Activated CD8-positive, alpha-beta T cell treated with anti-CD3 and anti-CD28 coated beads for 36 hours (primary cell): ENCODE data around the gene KLHL26. TPM values are rescaled to one million over a fixed set of nuclear protein-coding genes. Genes with fewer than 3 reads are reported as not detected.
A peak's percentile ranks its signal among the peaks of the same experiment; 100 is the strongest.

Source experiments
- ATAC-seq: fragments of 200-7000 bp; cut with Tn5 transposase; one replicate; pipeline ENCODE4 v1.10.0; 2021; ENCODE audit warnings: mild to moderate bottlenecking, moderate library complexity
- CTCF ChIA-PET: fragments of 350-600 bp; sonication (Branson Sonifier 250); formaldehyde crosslinking; loops from one replicate; lab custom pipeline; 2021; ENCODE audit warnings: antibody characterized with exemption; lab: Charles Lee
- POLR2A ChIA-PET: fragments of 350-600 bp; sonication (Branson Sonifier 250); formaldehyde crosslinking; loops from one replicate; lab custom pipeline; 2021; ENCODE audit warnings: antibody characterized with exemption; lab: Charles Lee
- DNase-seq: peaks from one replicate; pipeline ENCODE4 v3.0.0-alpha.2; 2020
- H3K27ac Mint-ChIP-seq: one replicate; pipeline ENCODE4 v1.8.0; 2021; ENCODE audit warnings: mild to moderate bottlenecking, mixed read lengths
- H3K27me3 Mint-ChIP-seq: one replicate; pipeline ENCODE4 v1.8.0; 2021; ENCODE audit warnings: mixed read lengths
- H3K36me3 Mint-ChIP-seq: one replicate; pipeline ENCODE4 v1.8.0; 2021; ENCODE audit warnings: low read depth, mixed read lengths
- H3K4me1 Mint-ChIP-seq: one replicate; pipeline ENCODE4 v1.8.0; 2021; ENCODE audit warnings: low read depth, mixed read lengths
- H3K4me3 Mint-ChIP-seq: one replicate; pipeline ENCODE4 v1.8.0; 2021; ENCODE audit warnings: mild to moderate bottlenecking, moderate library complexity, mixed read lengths
- H3K9me3 Mint-ChIP-seq: one replicate; pipeline ENCODE4 v1.8.0; 2021; ENCODE audit warnings: mixed read lengths
- CTCF ChIP-seq: fragments of 200-600 bp; IDR thresholded peaks from one replicate; pipeline ENCODE4 v1.8.0; 2022; ENCODE audit warnings: antibody characterized with exemption, mild to moderate bottlenecking
- intact Hi-C: fragments of 100-400 bp; cut with micrococcal nuclease; formaldehyde crosslinking; loops from one replicate; pipeline ENCODE4 v1.10.0; 2022
- total RNA-seq, 2 experiments: library from RNA; stranded (reverse); gene quantifications; one replicate each; pipeline ENCODE4 v1.2.3, GENCODE V29; 2021

KLHL26 gene
- total RNA-seq, 2 experiments from 2014 or later: 10.3 to 10.8 TPM

GRCh38 chr19:18593367-18594095 is 43.3 kb upstream of the KLHL26 start:
- no peak overlapping the region for H3K27ac Mint-ChIP-seq
- TF ChIP-seq CTCF: no peak

GRCh38 chr19:18594096-18594823 is 42.6 kb upstream of the KLHL26 start:
- TF ChIP-seq CTCF: peak; percentile 93
- DNase-seq (peak; percentile 79), ATAC-seq (peak; percentile 80)
- Mint-ChIP-seq H3K4me3 (peak overlapping the region; percentile 67), H3K27ac (peak overlapping the region; percentile 41), H3K36me3 (peaks cover 14% of the 10 kb centered on the region), H3K27me3 (peaks cover 3% of the 10 kb centered on the region), H3K4me1 (peaks cover 31% of the 10 kb centered on the region), H3K9me3 (no peaks in the 10 kb centered on the region)
- intact Hi-C loops: loop anchor here (10.0 kb wide), 1 partner anchor 251 kb away; no protein-coding TSS in a partner anchor
- ChIA-PET POLR2A (interaction anchor here (0.8 to 2.6 kb wide), 6 partner anchors 10 to 51 kb away, joined by 3 to 11 read pairs (median 4); partner anchors contain the start of genes FKBP8, TMEM59L and UBA52), CTCF (interaction anchor here (0.7 to 3.7 kb wide), 21 partner anchors 9 to 278 kb away, joined by 3 to 28 read pairs (median 4); partner anchors contain the start of genes CRTC1, ELL, FKBP8 and TMEM59L)

More at GRCh38 chr19:18593367-18594095, 43.3 kb upstream of the KLHL26 start:
- Mint-ChIP-seq H3K9me3 (no peaks in the 10 kb centered on the region), H3K27me3 (peaks cover 3% of the 10 kb centered on the region), H3K36me3 (peaks cover 14% of the 10 kb centered on the region), H3K4me1 (peaks cover 31% of the 10 kb centered on the region), H3K4me3 (peak overlapping the region; percentile 67)
- DNase-seq: peak; percentile 60
- ChIA-PET POLR2A (interaction anchor here (0.8 to 2.6 kb wide), 5 partner anchors 17 to 166 kb away, joined by 3 to 11 read pairs (median 4); partner anchors contain the start of genes FKBP8, TMEM59L and UBA52), CTCF (interaction anchor here (0.7 to 3.7 kb wide), 21 partner anchors 8 to 279 kb away, joined by 3 to 28 read pairs (median 4); partner anchors contain the start of genes CRTC1, ELL, FKBP8 and TMEM59L)
- no peak for ATAC-seq
- intact Hi-C loops: loop anchor here (10.0 kb wide), 1 partner anchor 251 kb away; no protein-coding TSS in a partner anchor

GRCh38 chr19:18594824-18595373 is 41.9 kb upstream of the KLHL26 start:
- peak overlapping the region; percentile 67 for H3K4me3 Mint-ChIP-seq
- ATAC-seq: no peak

GRCh38 chr19:18595475-18595874 is 41.4 kb upstream of the KLHL26 start:
- no peak for DNase-seq
- CTCF ChIA-PET: interaction anchor here (1.8 to 3.7 kb wide), 2 partner anchors 10 to 252 kb away, joined by 5 to 28 read pairs; no protein-coding TSS in a partner anchor
- no peak for ATAC-seq
- H3K4me3 Mint-ChIP-seq: peak overlapping the region; percentile 31
- peaks cover 8% of the 10 kb centered on the region for H3K36me3 Mint-ChIP-seq
- peaks cover 23% of the 10 kb centered on the region for H3K4me1 Mint-ChIP-seq
- intact Hi-C loops: loop anchor here (10.0 kb wide), 1 partner anchor 249 kb away; no protein-coding TSS in a partner anchor
- POLR2A ChIA-PET: interaction anchor here (1.2 to 1.4 kb wide), 2 partner anchors 9 to 23 kb away, joined by 3 read pairs; no protein-coding TSS in a partner anchor
- H3K9me3 Mint-ChIP-seq: no peaks in the 10 kb centered on the region
- no peak for TF ChIP-seq CTCF
- H3K27ac Mint-ChIP-seq: no peak overlapping the region
- H3K27me3 Mint-ChIP-seq: peaks cover 3% of the 10 kb centered on the region

More at GRCh38 chr19:18594824-18595373, 41.9 kb upstream of the KLHL26 start:
- no peak for DNase-seq
- Mint-ChIP-seq H3K9me3 (no peaks in the 10 kb centered on the region), H3K27me3 (peaks cover 3% of the 10 kb centered on the region), H3K4me1 (peaks cover 26% of the 10 kb centered on the region), H3K36me3 (peaks cover 11% of the 10 kb centered on the region), H3K27ac (peak overlapping the region; percentile 41)
- CTCF ChIA-PET: interaction anchor here (0.9 to 3.7 kb wide), 11 partner anchors 9 to 277 kb away, joined by 3 to 28 read pairs (median 5); partner anchors contain the start of genes CRTC1, ELL and FKBP8
- no peak for TF ChIP-seq CTCF
- POLR2A ChIA-PET: interaction anchor here (1.2 to 2.6 kb wide), 3 partner anchors 10 to 23 kb away, joined by 3 to 11 read pairs (median 3); no protein-coding TSS in a partner anchor
- intact Hi-C loops: loop anchor here (10.0 kb wide), 1 partner anchor 250 kb away; no protein-coding TSS in a partner anchor
